ENCODE data around the gene TSSK2. TPM values are rescaled to one million over a fixed set of nuclear protein-coding genes. Genes with fewer than 3 reads are reported as not detected.

The TSSK2 gene
- polyA plus RNA-seq, 1 donor = not detected

DNA sequence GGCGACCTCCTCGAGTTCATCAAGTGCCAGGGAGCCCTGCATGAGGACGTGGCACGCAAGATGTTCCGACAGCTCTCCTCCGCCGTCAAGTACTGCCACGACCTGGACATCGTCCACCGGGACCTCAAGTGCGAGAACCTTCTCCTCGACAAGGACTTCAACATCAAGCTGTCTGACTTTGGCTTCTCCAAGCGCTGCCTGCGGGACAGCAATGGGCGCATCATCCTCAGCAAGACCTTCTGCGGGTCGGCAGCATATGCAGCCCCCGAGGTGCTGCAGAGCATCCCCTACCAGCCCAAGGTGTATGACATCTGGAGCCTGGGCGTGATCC lies 542 bp downstream of the TSSK2 start:
- Histone ChIP-seq H3K4me1 (ENCODE audit: control insufficient read depth, insufficient read depth, low read length) (peaks cover 3% of the 10 kb centered on the region), H3K9me3 (ENCODE audit: control insufficient read depth, low read depth, low read length) (no peaks in the 10 kb centered on the region), H3K4me3 (ENCODE audit: low read length) (no peak overlapping the region), H3K27ac (ENCODE audit: low read length) (no peak overlapping the region), H3K36me3 (ENCODE audit: control insufficient read depth, insufficient read depth, low read length) (peaks cover 34% of the 10 kb centered on the region), H3K27me3 (ENCODE audit: control insufficient read depth, insufficient read depth, low read length) (no peaks in the 10 kb centered on the region)
- DNase-seq = no peak
- no CpG with 5 or more reads among the region's 19 CpGs for WGBS (ENCODE audit: insufficient coverage, low lambda C conversion rate)

DNA sequence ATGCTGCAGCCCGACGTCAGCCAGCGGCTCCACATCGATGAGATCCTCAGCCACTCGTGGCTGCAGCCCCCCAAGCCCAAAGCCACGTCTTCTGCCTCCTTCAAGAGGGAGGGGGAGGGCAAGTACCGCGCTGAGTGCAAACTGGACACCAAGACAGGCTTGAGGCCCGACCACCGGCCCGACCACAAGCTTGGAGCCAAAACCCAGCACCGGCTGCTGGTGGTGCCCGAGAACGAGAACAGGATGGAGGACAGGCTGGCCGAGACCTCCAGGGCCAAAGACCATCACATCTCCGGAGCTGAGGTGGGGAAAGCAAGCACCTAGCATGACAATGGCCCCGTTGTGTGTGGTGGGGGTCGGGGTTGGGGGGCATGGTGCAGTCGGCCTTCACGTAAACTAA lies 1.0 kb downstream of the TSSK2 start:
- no peak overlapping the region for H3K4me3 ChIP-seq (ENCODE audit: low read length)
- no peaks in the 10 kb centered on the region for H3K4me1 ChIP-seq (ENCODE audit: control insufficient read depth, insufficient read depth, low read length)
- no peaks in the 10 kb centered on the region for H3K27me3 ChIP-seq (ENCODE audit: control insufficient read depth, insufficient read depth, low read length)
- DNase-seq = no peak
- H3K9me3 ChIP-seq (ENCODE audit: control insufficient read depth, low read depth, low read length) = no peaks in the 10 kb centered on the region
- H3K27ac ChIP-seq (ENCODE audit: low read length) = no peak overlapping the region
- peaks cover 39% of the 10 kb centered on the region for H3K36me3 ChIP-seq (ENCODE audit: control insufficient read depth, insufficient read depth, low read length)
- WGBS (ENCODE audit: insufficient coverage, low lambda C conversion rate) = no CpG with 5 or more reads among the region's 20 CpGs

DNA sequence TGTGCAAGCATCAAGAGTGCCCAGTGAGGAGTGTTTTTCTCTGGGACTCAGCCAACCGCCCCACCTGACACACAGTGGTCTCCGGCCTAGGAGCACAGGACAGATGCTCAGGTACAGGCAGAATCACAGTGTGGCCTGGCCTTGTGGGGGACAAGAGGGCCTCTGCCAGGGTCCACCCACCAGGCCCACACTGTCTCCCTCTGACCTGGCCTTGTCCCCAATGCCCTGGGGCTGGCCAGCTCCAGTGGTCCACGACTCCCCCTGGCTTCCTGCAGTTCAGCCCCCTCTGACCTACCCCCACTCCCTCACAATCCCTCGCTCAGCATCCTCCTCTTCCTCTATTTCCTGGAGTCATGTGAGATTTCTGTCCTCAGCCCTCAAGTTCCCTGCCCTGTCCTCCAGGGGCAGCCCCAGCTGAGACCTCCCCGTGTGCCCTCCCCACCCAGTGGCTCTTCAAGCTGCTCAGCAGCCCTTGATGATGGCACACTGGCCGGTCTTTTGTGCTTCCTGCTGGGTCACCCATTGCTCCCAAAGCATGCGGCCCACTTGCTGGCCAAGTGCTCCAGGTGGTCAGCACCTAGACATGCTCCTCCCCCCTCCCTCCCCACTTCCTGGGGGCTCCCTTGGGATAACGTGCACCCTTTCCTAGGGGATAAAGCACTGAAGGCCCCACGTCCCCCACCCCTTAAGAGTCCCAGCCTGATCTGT lies 1.7 kb downstream of the TSSK2 start:
- no CpG with 5 or more reads among the region's 9 CpGs for WGBS (ENCODE audit: insufficient coverage, low lambda C conversion rate)
- Histone ChIP-seq H3K36me3 (ENCODE audit: control insufficient read depth, insufficient read depth, low read length) (peaks cover 46% of the 10 kb centered on the region), H3K27me3 (ENCODE audit: control insufficient read depth, insufficient read depth, low read length) (no peaks in the 10 kb centered on the region), H3K4me3 (ENCODE audit: low read length) (no peak overlapping the region), H3K27ac (ENCODE audit: low read length) (no peak overlapping the region), H3K9me3 (ENCODE audit: control insufficient read depth, low read depth, low read length) (no peaks in the 10 kb centered on the region), H3K4me1 (ENCODE audit: control insufficient read depth, insufficient read depth, low read length) (no peaks in the 10 kb centered on the region)
- DNase-seq = no peak

DNA sequence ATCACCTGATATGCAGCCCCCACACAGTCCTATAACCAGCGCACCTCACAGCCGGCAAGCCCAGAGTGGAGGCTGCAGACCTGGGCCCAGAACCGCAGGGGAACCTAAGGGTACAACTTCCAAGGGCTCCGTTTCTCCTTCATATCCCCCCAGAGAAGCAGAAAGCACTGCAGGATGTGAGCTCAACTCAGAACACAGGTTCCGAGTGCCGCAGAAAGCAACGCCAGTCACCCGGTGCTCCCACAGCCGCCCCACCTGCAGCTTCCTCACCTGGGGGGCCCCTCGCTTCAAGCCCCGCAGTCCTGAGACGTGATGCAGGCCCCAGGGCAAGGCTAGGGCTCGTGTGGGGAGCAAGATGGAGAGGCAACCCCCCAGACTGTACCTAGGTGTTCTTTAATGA lies 2.5 kb downstream of the TSSK2 start:
- WGBS (ENCODE audit: insufficient coverage, low lambda C conversion rate) = no CpG with 5 or more reads among the region's 13 CpGs
- peaks cover 54% of the 10 kb centered on the region for H3K36me3 ChIP-seq (ENCODE audit: control insufficient read depth, insufficient read depth, low read length)

DNA sequence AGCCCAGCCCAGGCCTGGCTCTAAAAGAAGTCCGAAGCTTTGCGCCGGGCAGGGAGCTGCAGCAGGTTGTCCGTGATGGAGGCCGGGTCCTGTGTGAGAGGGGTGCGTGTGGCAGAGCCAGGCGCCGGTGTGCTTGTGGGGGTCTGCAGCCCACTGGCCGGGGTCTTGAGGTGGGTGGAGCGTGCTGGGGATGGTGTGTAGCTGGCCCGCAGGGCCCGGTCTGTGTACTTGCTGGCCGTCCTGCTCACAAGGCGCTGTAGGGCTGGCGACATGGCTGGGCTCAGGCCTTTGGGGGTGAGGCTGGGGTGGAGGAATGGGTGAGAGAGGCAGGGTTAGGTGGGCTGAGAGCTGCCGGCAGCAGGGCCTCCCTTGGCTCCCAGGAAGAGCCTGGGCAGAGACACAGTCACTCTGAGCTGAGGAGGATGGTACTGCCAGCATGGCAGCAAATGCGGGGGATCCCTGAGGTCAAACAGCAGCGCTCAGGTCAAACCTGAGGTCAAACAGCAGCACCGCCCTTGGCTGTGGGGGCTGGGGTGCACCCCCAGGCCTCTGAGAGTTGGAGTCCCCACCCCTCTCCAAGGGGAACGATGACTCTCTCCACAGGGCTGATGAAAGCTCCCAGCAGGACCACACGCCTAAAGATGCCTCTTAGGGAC lies 3.2 kb downstream of the TSSK2 start:
- no peaks in the 10 kb centered on the region for H3K27me3 ChIP-seq (ENCODE audit: control insufficient read depth, insufficient read depth, low read length)
- H3K27ac ChIP-seq (ENCODE audit: low read length) = no peak overlapping the region
- H3K4me1 ChIP-seq (ENCODE audit: control insufficient read depth, insufficient read depth, low read length) = no peaks in the 10 kb centered on the region
- no peaks in the 10 kb centered on the region for H3K9me3 ChIP-seq (ENCODE audit: control insufficient read depth, low read depth, low read length)
- H3K36me3 ChIP-seq (ENCODE audit: control insufficient read depth, insufficient read depth, low read length) = peaks cover 61% of the 10 kb centered on the region
- no CpG with 5 or more reads among the region's 21 CpGs for WGBS (ENCODE audit: insufficient coverage, low lambda C conversion rate)
- no peak overlapping the region for H3K4me3 ChIP-seq (ENCODE audit: low read length)
- no peak for DNase-seq

More for the DNA sequence above, 2.5 kb downstream of the TSSK2 start:
- Histone ChIP-seq H3K4me1 (ENCODE audit: control insufficient read depth, insufficient read depth, low read length) (no peaks in the 10 kb centered on the region), H3K9me3 (ENCODE audit: control insufficient read depth, low read depth, low read length) (no peaks in the 10 kb centered on the region), H3K27me3 (ENCODE audit: control insufficient read depth, insufficient read depth, low read length) (no peaks in the 10 kb centered on the region), H3K4me3 (ENCODE audit: low read length) (no peak overlapping the region), H3K27ac (ENCODE audit: low read length) (no peak overlapping the region)
- no peak for DNase-seq

DNA sequence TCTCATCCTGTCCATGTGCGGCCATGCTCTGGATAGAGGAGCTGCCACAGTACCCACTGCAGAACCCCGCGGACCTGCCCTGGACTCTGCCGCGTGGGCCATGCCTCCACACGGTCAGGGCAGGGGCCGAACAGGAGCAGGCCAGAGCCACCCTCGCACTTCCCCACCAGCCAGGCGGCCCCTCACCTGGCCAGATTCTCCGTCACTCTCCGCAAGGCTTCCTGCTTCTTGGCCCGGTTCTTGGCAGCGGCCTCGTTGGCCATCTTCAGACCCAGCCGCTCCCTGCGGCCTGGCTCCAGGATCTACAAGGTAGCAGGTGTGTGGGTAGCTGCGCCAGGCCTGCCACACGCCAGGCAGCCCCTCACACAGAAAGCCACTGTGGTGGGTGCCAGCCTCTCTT lies 3.8 kb downstream of the TSSK2 start:
- Histone ChIP-seq H3K27me3 (ENCODE audit: control insufficient read depth, insufficient read depth, low read length) (no peaks in the 10 kb centered on the region), H3K4me1 (ENCODE audit: control insufficient read depth, insufficient read depth, low read length) (no peaks in the 10 kb centered on the region), H3K27ac (ENCODE audit: low read length) (no peak overlapping the region), H3K4me3 (ENCODE audit: low read length) (no peak overlapping the region), H3K36me3 (ENCODE audit: control insufficient read depth, insufficient read depth, low read length) (peaks cover 67% of the 10 kb centered on the region), H3K9me3 (ENCODE audit: control insufficient read depth, low read depth, low read length) (no peaks in the 10 kb centered on the region)
- WGBS (ENCODE audit: insufficient coverage, low lambda C conversion rate) = no CpG with 5 or more reads among the region's 18 CpGs
- DNase-seq = no peak

DNA sequence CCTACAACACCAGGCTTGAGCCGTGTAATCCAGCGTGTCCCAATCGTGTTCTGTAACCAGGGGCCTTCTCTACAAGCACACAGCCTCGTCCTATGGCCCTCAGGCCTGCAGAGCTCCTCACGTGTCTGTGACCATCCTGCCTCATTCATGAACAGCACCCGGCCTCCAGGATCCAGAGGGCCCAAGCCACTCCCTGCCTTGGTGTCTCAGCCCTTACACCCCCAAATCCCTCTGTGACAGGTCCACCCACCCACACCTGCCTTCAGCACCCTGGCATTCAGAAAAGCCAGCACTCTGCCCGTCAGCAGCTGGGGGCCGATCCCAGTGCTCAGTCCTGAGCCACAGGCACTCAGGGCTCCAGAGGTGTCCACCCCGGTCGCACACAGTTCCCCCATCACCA lies 5.8 kb downstream of the TSSK2 start:
- no CpG with 5 or more reads among the region's 10 CpGs for WGBS (ENCODE audit: insufficient coverage, low lambda C conversion rate)
- H3K27me3 ChIP-seq (ENCODE audit: control insufficient read depth, insufficient read depth, low read length) = no peaks in the 10 kb centered on the region
- H3K9me3 ChIP-seq (ENCODE audit: control insufficient read depth, low read depth, low read length) = no peaks in the 10 kb centered on the region
- H3K27ac ChIP-seq (ENCODE audit: low read length) = no peak overlapping the region
- no peak for DNase-seq
- peaks cover 82% of the 10 kb centered on the region for H3K36me3 ChIP-seq (ENCODE audit: control insufficient read depth, insufficient read depth, low read length)
- no peak overlapping the region for H3K4me3 ChIP-seq (ENCODE audit: low read length)
- H3K4me1 ChIP-seq (ENCODE audit: control insufficient read depth, insufficient read depth, low read length) = no peaks in the 10 kb centered on the region

DNA sequence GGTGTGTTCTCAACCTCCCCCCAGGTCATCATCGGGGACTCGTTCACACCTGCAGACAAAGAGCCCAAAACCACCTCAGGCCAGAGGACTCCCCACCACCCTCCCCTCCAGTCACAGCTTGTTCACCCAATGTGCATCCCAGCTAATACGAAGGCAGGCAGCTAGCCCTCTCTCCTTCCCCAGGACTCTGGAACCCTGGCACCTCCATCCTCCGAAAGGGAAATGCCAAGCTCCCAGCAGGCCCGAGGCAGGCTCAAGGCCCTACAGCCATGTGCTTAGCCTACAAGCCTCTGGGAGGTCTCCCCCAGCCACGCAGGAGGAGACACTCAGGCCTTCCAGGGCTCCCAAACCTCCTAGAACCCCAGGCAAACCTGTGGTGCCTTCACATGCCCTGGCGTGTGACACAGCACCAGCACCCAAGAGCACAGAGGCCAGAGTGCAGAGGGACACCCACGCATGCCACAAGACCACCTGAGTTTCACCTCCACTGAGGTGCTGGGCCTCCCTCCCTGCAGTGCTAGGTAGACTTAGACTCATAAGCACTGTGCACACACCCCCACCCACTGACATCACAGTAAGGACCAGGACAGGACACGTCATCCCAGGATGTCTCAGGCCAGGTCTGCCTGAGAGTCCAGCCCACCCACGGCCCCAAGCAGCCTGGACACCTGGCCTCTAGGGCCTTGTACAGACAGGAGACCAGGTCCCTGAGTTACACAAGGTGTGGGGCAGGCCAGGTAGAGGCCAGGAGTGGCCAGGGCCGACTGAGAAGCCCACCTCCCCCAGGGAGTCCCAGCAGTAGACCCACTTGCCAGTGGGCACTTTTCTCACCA lies 6.5 kb downstream of the TSSK2 start:
- Histone ChIP-seq H3K9me3 (ENCODE audit: control insufficient read depth, low read depth, low read length) (no peaks in the 10 kb centered on the region), H3K27me3 (ENCODE audit: control insufficient read depth, insufficient read depth, low read length) (no peaks in the 10 kb centered on the region), H3K36me3 (ENCODE audit: control insufficient read depth, insufficient read depth, low read length) (peaks cover 89% of the 10 kb centered on the region), H3K4me1 (ENCODE audit: control insufficient read depth, insufficient read depth, low read length) (no peaks in the 10 kb centered on the region), H3K27ac (ENCODE audit: low read length) (no peak overlapping the region), H3K4me3 (ENCODE audit: low read length) (no peak overlapping the region)
- DNase-seq = no peak
- WGBS (ENCODE audit: insufficient coverage, low lambda C conversion rate) = no CpG with 5 or more reads among the region's 11 CpGs

DNA sequence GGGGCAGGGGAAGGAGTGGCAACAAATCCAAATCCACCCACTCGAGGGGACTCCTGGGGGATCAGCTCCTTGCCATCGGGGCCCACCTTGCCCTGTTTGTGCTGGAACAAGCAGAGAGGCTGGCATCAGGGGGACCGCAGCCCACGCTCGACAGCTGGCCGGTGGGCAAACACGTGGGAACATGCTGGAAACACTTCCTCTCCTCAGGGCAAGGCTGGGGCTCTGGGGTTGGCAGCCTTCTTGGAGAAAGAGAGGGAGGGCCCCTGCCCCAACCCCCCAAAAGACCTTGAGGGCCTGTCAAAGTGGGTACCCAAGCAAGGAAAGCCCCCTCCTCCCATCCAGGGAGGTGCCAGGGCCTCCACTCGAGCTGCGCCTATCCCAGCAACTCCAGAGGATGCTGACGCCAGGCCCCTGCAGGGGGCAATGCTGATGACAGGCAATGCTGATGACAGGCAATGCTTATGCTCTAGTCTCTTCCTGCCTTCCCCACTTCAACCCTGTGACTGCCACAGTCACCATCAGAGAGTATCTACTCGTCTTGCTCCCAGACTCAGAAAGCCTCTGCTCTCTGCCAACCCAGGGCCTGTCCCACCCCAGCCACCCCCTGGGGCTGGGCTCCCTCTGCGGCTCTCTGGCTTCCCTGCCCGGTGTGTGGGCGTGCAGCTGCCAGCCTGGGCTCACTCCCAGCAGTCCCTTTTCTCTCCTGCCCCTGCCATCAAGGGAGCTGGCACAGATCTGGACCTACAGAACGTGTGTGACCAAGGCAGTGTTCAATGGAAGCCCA lies 7.3 kb downstream of the TSSK2 start:
- no peaks in the 10 kb centered on the region for H3K9me3 ChIP-seq (ENCODE audit: control insufficient read depth, low read depth, low read length)
- H3K36me3 ChIP-seq (ENCODE audit: control insufficient read depth, insufficient read depth, low read length) = peaks cover 82% of the 10 kb centered on the region
- DNase-seq = no peak
- no peaks in the 10 kb centered on the region for H3K27me3 ChIP-seq (ENCODE audit: control insufficient read depth, insufficient read depth, low read length)
- H3K27ac ChIP-seq (ENCODE audit: low read length) = no peak overlapping the region
- no CpG with 5 or more reads among the region's 15 CpGs for WGBS (ENCODE audit: insufficient coverage, low lambda C conversion rate)
- H3K4me1 ChIP-seq (ENCODE audit: control insufficient read depth, insufficient read depth, low read length) = no peaks in the 10 kb centered on the region
- no peak overlapping the region for H3K4me3 ChIP-seq (ENCODE audit: low read length)

DNA sequence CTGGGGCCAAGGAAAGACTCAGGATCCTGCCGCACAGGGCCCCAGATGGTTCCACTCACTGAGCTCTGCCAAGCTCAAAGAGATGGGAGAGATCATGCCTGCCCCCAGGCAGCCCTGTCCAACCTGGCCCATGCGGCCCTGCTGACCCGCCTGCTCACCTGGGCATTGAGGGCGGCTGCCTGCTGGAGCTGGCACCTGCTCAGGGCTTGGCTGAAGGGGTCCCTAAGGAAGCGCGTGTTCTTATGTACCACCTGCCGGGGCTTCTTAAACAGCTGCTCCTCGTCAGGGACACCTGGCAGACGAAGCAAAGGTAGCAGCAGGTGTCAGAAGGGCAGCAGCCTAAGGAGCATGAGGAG lies 7.9 kb downstream of the TSSK2 start:
- no peak for DNase-seq
- Histone ChIP-seq H3K36me3 (ENCODE audit: control insufficient read depth, insufficient read depth, low read length) (peaks cover 76% of the 10 kb centered on the region), H3K27ac (ENCODE audit: low read length) (no peak overlapping the region), H3K4me1 (ENCODE audit: control insufficient read depth, insufficient read depth, low read length) (no peaks in the 10 kb centered on the region), H3K27me3 (ENCODE audit: control insufficient read depth, insufficient read depth, low read length) (no peaks in the 10 kb centered on the region), H3K9me3 (ENCODE audit: control insufficient read depth, low read depth, low read length) (no peaks in the 10 kb centered on the region), H3K4me3 (ENCODE audit: low read length) (no peak overlapping the region)
- no CpG with 5 or more reads among the region's 9 CpGs for WGBS (ENCODE audit: insufficient coverage, low lambda C conversion rate)
